ENCODE data around the gene FAM186B.

- no peak for TF ChIP-seq POLR2AphosphoS5 (IDR thresholded peaks at IDR 0.05; ENCODE audit: borderline replicate concordance, low read depth, low read length)
- TF ChIP-seq EZH2 (IDR thresholded peaks at IDR 0.05): no peak
- no peak for TF ChIP-seq FOXP2 (optimal IDR thresholded peaks at IDR 0.05; ENCODE audit: control extremely low read depth, extremely low read length, insufficient read depth)
Observed at GRCh38 chr12:49635036-49635435, 29.6 kb upstream of the FAM186B start.
